ENCODE measurements around the gene KMT2E. TPM values are rescaled to one million over a fixed set of nuclear protein-coding genes. Genes with fewer than 3 reads are reported as not detected.

The KMT2E gene
- total and polyA plus RNA-seq, 2 donors (not counting 3 experiments of a cell fraction or from before 2014, with no cell fraction given): 19.0 to 74.8 TPM

DNA sequence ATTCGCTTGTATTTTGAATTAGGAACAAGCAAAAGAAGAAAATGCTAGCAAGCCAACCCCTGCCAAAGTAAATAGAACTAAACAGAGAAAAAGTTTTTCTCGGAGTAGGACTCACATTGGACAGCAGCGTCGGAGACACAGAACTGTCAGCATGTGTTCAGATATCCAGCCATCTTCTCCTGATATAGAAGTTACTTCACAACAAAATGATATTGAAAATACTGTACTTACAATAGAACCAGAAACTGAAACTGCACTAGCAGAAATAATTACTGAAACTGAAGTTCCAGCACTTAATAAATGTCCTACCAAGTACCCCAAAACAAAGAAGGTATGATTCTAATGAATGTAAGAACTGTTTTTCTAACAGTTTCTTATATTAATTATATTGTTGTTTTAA is 87.9 kb downstream of the KMT2E start:
- no peaks in the 10 kb centered on the region for H3K9me3 ChIP-seq (replicated peaks; ENCODE audit: control insufficient read depth, insufficient read depth, low read length)
- peaks cover 20% of the 10 kb centered on the region for H3K4me1 ChIP-seq (ENCODE audit: control insufficient read depth, extremely low read depth, insufficient read depth, low read length)
- H3K27me3 ChIP-seq (ENCODE audit: control insufficient read depth in 2 of 2, insufficient read depth in 2 of 2, low read length in 2 of 2): no peaks in the 10 kb centered on the region
- DNase-seq (ENCODE audit: low read depth, low spot score) (no peak), FAIRE-seq (no peak)
- H3K4me2 ChIP-seq (ENCODE audit: insufficient read depth, low read length): no peak overlapping the region
- no peak overlapping the region for H3K4me3 ChIP-seq (replicated peaks in 1 of 3; ENCODE audit: insufficient read depth in 1 of 3, low read depth in 1 of 3, low read length in 3 of 3)
- H3K9me1 ChIP-seq (replicated peaks; ENCODE audit: control insufficient read depth, extremely low read depth, insufficient read depth, low read length): no peaks in the 10 kb centered on the region
- no peak overlapping the region for H2AFZ ChIP-seq (ENCODE audit: low read depth, low read length)
- no TSS peak for BruUV-seq (replicated peaks)
- H3K79me2 ChIP-seq (ENCODE audit: control insufficient read depth, insufficient read depth, low read length): peaks cover 9% of the 10 kb centered on the region
- POLR2A ChIA-PET: interaction anchor here (0.6 kb wide), 1 partner anchor 46 kb away, joined by 3 read pairs; no protein-coding TSS in a partner anchor
- intact Hi-C loops (cut with micrococcal nuclease) (loop anchor here (5.0 kb wide), 1 partner anchor 180 kb away; no protein-coding TSS in a partner anchor), dilution Hi-C loops (cut with MboI; ENCODE audit: extremely low pct_ligation_motif_present, low sequenced_read_pairs) (no loop called here)
- CTCF ChIA-PET: no interaction called here
- H3K27ac ChIP-seq (ENCODE audit: insufficient read depth, low read depth, low read length): no peak overlapping the region
- peaks cover 6 to 24% of the 10 kb centered on the region in 2 experiments for H3K36me3 ChIP-seq (ENCODE audit: control insufficient read depth in 2 of 2, extremely low read depth in 1 of 2, insufficient read depth in 2 of 2, low read length in 2 of 2)
- no peaks in the 10 kb centered on the region for H4K20me1 ChIP-seq (replicated peaks; ENCODE audit: control insufficient read depth, extremely low read depth, insufficient read depth, low read length)
- TF ChIP-seq FOS (IDR thresholded peaks at IDR 0.05; ENCODE audit: borderline replicate concordance, insufficient read depth, low read length) (no peak), EZH2 (IDR thresholded peaks at IDR 0.05; ENCODE audit: borderline replicate concordance, low read depth, low read length, severe bottlenecking) (no peak), MYC (IDR thresholded peaks at IDR 0.05; ENCODE audit: low read depth, low read length) (no peak), JUN (IDR thresholded peaks at IDR 0.05; ENCODE audit: borderline replicate concordance, insufficient read depth, insufficient read length, low read depth) (no peak), POLR2AphosphoS5 (IDR thresholded peaks at IDR 0.05; ENCODE audit: insufficient read depth, low read depth, low read length) (no peak), POLR2A (IDR thresholded peaks at IDR 0.05; ENCODE audit: low read depth, low read length) (no peak), GATA2 (IDR thresholded peaks at IDR 0.05; ENCODE audit: insufficient read depth, insufficient read length, low read depth, low read length) (no peak)
- TF ChIP-seq, protein P1, sequence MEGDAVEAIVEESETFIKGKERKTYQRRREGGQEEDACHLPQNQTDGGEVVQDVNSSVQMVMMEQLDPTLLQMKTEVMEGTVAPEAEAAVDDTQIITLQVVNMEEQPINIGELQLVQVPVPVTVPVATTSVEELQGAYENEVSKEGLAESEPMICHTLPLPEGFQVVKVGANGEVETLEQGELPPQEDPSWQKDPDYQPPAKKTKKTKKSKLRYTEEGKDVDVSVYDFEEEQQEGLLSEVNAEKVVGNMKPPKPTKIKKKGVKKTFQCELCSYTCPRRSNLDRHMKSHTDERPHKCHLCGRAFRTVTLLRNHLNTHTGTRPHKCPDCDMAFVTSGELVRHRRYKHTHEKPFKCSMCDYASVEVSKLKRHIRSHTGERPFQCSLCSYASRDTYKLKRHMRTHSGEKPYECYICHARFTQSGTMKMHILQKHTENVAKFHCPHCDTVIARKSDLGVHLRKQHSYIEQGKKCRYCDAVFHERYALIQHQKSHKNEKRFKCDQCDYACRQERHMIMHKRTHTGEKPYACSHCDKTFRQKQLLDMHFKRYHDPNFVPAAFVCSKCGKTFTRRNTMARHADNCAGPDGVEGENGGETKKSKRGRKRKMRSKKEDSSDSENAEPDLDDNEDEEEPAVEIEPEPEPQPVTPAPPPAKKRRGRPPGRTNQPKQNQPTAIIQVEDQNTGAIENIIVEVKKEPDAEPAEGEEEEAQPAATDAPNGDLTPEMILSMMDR (IDR thresholded peaks at IDR 0.05; ENCODE audit: extremely low read depth in 1 of 2, insufficient read depth in 1 of 2, low read depth in 1 of 2, low read length in 2 of 2): no peak
- TF ChIP-seq, protein P2, sequence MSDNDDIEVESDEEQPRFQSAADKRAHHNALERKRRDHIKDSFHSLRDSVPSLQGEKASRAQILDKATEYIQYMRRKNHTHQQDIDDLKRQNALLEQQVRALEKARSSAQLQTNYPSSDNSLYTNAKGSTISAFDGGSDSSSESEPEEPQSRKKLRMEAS (IDR thresholded peaks at IDR 0.05; ENCODE audit: insufficient read depth, insufficient read length): no peak
- H3K9ac ChIP-seq (replicated peaks; ENCODE audit: extremely low read depth, insufficient read depth, low read length): no peak overlapping the region

Measured in endothelial cell of umbilical vein (primary cell).